Mesenchymal stem cell (in vitro differentiated cells and primary cell): ENCODE data around the gene STN1. TPM values are rescaled to one million over a fixed set of nuclear protein-coding genes. Genes with fewer than 3 reads are reported as not detected.

Experiments
- DNase-seq: peaks from one replicate; pipeline ENCODE4 v3.0.0-alpha.2; 2013
- H2AFZ ChIP-seq: one replicate; pipeline ENCODE4 v1.6.1; 2013; ENCODE audit warnings: low read depth, mild to moderate bottlenecking, control low read depth, inconsistent platforms, low read length, moderate library complexity
- H2AK5ac ChIP-seq: 2 replicates; pipeline ENCODE4 v1.6.1; 2013; ENCODE audit warnings: low read length, moderate library complexity, mild to moderate bottlenecking, inconsistent platforms; ENCODE audit not compliant: severe bottlenecking
- H2BK120ac ChIP-seq: one replicate; pipeline ENCODE4 v1.6.1; 2013; ENCODE audit warnings: low read depth, mild to moderate bottlenecking, inconsistent platforms, low read length, moderate library complexity
- H2BK12ac ChIP-seq, 2 experiments: one replicate each; pipeline ENCODE4 v1.6.1; 2013; ENCODE audit warnings: inconsistent platforms in 2 of 2, low read length in 2 of 2, mild to moderate bottlenecking in 2 of 2, moderate library complexity in 2 of 2, control low read depth in 1 of 2
- H2BK15ac ChIP-seq: one replicate; pipeline ENCODE4 v1.6.1; 2013; ENCODE audit warnings: mild to moderate bottlenecking, low read depth, inconsistent platforms; ENCODE audit not compliant: poor library complexity, severe bottlenecking
- H2BK5ac ChIP-seq: 2 replicates; pipeline ENCODE4 v1.6.1; 2013; ENCODE audit warnings: low read depth, mild to moderate bottlenecking, low read length, control low read depth, inconsistent platforms; ENCODE audit not compliant: poor library complexity, severe bottlenecking
- H3K14ac ChIP-seq, 2 experiments: one replicate each; pipeline ENCODE4 v1.6.1; 2013; ENCODE audit warnings: inconsistent platforms in 2 of 2, low read length in 2 of 2, control low read depth in 1 of 2, mild to moderate bottlenecking in 1 of 2, moderate library complexity in 1 of 2
- H3K18ac ChIP-seq, 2 experiments: one replicate each; pipeline ENCODE4 v1.6.1; 2013; ENCODE audit warnings: inconsistent platforms in 2 of 2, low read length in 2 of 2, control low read depth in 1 of 2, low read depth in 1 of 2, mild to moderate bottlenecking in 1 of 2
- H3K23ac ChIP-seq, 2 experiments: one replicate each; pipeline ENCODE4 v1.6.1; 2013; ENCODE audit warnings: inconsistent platforms in 2 of 2, low read length in 2 of 2, mild to moderate bottlenecking in 2 of 2, moderate library complexity in 2 of 2, control low read depth in 1 of 2
- H3K27ac ChIP-seq: 2 replicates; pipeline ENCODE4 v1.5.1; 2013; ENCODE audit warnings: mild to moderate bottlenecking, moderate library complexity, low read length, control low read depth, inconsistent platforms; ENCODE audit not compliant: poor library complexity, severe bottlenecking
- H3K27me3 ChIP-seq, 2 experiments: 2 replicates each; pipeline versions ENCODE4 v1.6.1 to v1.7.0; 2013; ENCODE audit warnings: low read length in 2 of 2, mild to moderate bottlenecking in 2 of 2, moderate library complexity in 2 of 2, control low read depth in 1 of 2, inconsistent platforms in 1 of 2; ENCODE audit not compliant: control insufficient read depth in 1 of 2, insufficient read depth in 1 of 2
- H3K36me3 ChIP-seq, 2 experiments: 2 replicates each; pipeline versions ENCODE4 v1.6.1 to v1.7.0; 2013; ENCODE audit warnings: low read length in 2 of 2, control low read depth in 1 of 2, inconsistent platforms in 1 of 2, low read depth in 1 of 2, mild to moderate bottlenecking in 1 of 2; ENCODE audit not compliant: insufficient read depth in 2 of 2, control insufficient read depth in 1 of 2
- H3K4ac ChIP-seq, 2 experiments: one replicate each; pipeline ENCODE4 v1.6.1; 2013; ENCODE audit warnings: inconsistent platforms in 2 of 2, low read length in 2 of 2, mild to moderate bottlenecking in 2 of 2, moderate library complexity in 2 of 2, control low read depth in 1 of 2, low read depth in 1 of 2
- H3K4me1 ChIP-seq: 2 replicates; pipeline ENCODE4 v1.6.1; 2013; ENCODE audit warnings: low read depth, low read length, control low read depth; ENCODE audit not compliant: control insufficient read depth, insufficient read depth
- H3K4me2 ChIP-seq: 2 replicates; pipeline ENCODE4 v1.6.1; 2013; ENCODE audit warnings: low read length, mild to moderate bottlenecking, inconsistent platforms; ENCODE audit not compliant: poor library complexity, severe bottlenecking
- H3K4me3 ChIP-seq, 2 experiments: 2 replicates each; pipeline versions ENCODE4 v1.5.1 to v1.7.0; 2013; ENCODE audit warnings: low read length in 2 of 2, mild to moderate bottlenecking in 2 of 2, control low read depth in 1 of 2, low read depth in 1 of 2; ENCODE audit not compliant: insufficient read depth in 1 of 2
- H3K79me1 ChIP-seq: replicated peaks from 2 replicates; pipeline ENCODE4 v1.6.1; 2013; ENCODE audit warnings: mild to moderate bottlenecking, control low read depth, low read length, inconsistent platforms; ENCODE audit not compliant: poor library complexity, severe bottlenecking
- H3K9ac ChIP-seq: 2 replicates; pipeline ENCODE4 v1.7.0; 2013; ENCODE audit warnings: mild to moderate bottlenecking, low read length, moderate library complexity
- H3K9me3 ChIP-seq: 2 replicates; pipeline ENCODE4 v1.7.0; 2013; ENCODE audit warnings: mild to moderate bottlenecking, low read length; ENCODE audit not compliant: control insufficient read depth
- H4K8ac ChIP-seq: one replicate; pipeline ENCODE4 v1.6.1; 2013; ENCODE audit warnings: inconsistent platforms, mild to moderate bottlenecking, low read length, moderate library complexity
- H4K91ac ChIP-seq: one replicate; pipeline ENCODE4 v1.6.1; 2013; ENCODE audit warnings: mild to moderate bottlenecking, low read length, inconsistent platforms
- WGBS: methylation state at CpG from one replicate; pipeline ENCODE4 v1.1.7; 2013; ENCODE audit warnings: mixed read lengths; 5-methylcytosine and 5-hydroxymethylcytosine counted together
- polyA plus RNA-seq, 2 experiments: library from polyadenylated mRNA; stranded (reverse); fragments of 200-250 nt; gene quantifications; one replicate each; pipeline ENCODE4 v1.2.3, GENCODE V29; 2013

STN1 gene, protein sequence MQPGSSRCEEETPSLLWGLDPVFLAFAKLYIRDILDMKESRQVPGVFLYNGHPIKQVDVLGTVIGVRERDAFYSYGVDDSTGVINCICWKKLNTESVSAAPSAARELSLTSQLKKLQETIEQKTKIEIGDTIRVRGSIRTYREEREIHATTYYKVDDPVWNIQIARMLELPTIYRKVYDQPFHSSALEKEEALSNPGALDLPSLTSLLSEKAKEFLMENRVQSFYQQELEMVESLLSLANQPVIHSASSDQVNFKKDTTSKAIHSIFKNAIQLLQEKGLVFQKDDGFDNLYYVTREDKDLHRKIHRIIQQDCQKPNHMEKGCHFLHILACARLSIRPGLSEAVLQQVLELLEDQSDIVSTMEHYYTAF
- polyA plus RNA-seq (2013, experiment 1 of 2) = 18.5 TPM
- polyA plus RNA-seq (2013, experiment 2 of 2) = 19.1 TPM

DNA sequence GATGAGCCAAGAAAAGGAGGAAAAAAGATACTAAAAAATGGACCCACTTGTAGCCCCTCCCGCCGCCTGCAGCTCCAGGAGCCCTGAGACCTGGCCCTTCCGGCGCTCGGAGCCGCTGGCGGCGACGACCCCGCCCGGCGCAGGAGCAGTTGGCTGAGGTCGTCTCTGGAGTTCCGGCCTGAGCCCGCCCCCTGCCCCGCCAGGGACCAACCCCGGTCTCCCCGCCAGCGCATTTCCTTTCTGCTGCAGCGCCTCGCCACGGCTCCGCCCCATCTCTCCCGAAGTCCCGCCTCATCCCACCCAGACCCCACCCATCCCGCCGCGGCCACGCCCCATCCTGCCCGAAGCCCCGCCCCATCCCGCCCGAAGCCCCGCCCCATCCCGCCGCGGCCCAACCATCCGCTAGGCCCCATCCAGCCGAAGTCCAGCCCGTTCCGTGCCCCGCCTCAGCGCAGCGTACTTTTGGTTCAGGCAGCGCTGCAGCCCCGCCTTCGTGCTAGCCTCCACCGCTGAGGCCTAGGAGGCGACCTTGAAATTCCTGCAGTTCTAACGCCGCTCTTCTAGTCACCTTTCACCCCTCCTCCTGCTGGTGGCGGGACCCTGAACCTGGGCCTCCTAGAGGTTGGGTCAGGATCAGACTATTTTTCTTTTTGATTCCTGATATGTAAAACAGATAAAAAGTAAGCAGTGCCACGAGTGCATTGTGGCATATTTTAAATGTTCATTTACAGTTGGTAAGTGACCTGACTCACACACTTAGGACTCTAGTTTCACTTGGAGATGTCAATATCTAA, at the start of gene STN1:
STN1 (minus strand) TSS at position 132 of the 794 bp plus-strand sequence. CDS start 590 bp downstream, outside the sequence.
- Histone ChIP-seq H3K27me3 (no peaks in the 10 kb centered on the region), H2AK5ac (peak within 1 kb of the TSS; percentile 87), H2BK12ac (peak within 1 kb of the TSS; percentile 32 to 82), H3K36me3 (peaks cover 0 to 17% of the 10 kb centered on the region in 2 experiments), H3K4me3 (peak within 1 kb of the TSS; percentile 75 to 93), H3K9me3 (no peaks in the 10 kb centered on the region), H2AFZ (peak within 1 kb of the TSS; percentile 84), H3K79me1 (peaks cover 5% of the 10 kb centered on the region), H2BK15ac (peak within 1 kb of the TSS; percentile 55), H3K9ac (peak within 1 kb of the TSS; percentile 97), H2BK5ac (peak within 1 kb of the TSS; percentile 95), H4K8ac (peak within 1 kb of the TSS; percentile 98), H2BK120ac (peak within 1 kb of the TSS; percentile 59), H3K4ac (peak within 1 kb of the TSS; percentile 16 to 99), H3K14ac (peak within 1 kb of the TSS in 1 of 2 experiments; percentile 98), H3K4me2 (peak within 1 kb of the TSS; percentile 86), H4K91ac (peak within 1 kb of the TSS; percentile 93), H3K23ac (peak within 1 kb of the TSS in 1 of 2 experiments; percentile 66), H3K27ac (peak within 1 kb of the TSS; percentile 100), H3K18ac (peak within 1 kb of the TSS; percentile 97 to 100), H3K4me1 (peaks cover 9% of the 10 kb centered on the region)
- DNase-seq = peak; percentile 96
- WGBS = under 1% methylated on average over 44 of the region's 53 CpGs

DNA sequence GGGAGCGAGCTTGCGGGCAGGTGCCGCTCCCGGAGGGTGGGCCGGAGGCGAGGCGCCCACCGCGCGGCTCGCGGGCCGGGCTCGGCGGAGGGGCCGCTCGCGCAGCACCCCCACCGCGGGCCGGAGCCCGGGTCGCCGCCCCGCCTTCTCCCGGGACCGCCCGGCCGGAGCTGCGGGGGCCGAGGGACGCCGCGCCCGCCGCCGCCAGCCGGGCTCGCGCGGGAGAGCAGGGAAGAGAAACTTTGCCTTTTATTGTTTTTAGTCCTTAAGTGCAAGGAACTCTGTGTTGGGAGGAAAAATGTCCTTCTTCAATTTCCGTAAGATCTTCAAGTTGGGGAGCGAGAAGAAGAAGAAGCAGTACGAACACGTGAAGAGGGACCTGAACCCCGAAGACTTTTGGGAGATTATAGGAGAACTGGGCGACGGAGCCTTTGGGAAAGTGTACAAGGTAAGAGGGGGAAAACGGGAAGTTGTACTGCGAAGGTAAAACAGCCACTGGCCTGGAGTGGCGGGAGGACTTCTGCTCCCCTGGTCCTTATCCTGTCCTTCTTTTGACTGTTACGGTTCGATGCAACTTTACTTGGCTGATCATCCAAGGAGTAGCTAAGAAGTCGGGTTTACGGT, 49.6 kb upstream of the STN1 start:
- H3K27ac ChIP-seq = no peak overlapping the region
- peak overlapping the region; percentile 89 for H2BK120ac ChIP-seq

DNA sequence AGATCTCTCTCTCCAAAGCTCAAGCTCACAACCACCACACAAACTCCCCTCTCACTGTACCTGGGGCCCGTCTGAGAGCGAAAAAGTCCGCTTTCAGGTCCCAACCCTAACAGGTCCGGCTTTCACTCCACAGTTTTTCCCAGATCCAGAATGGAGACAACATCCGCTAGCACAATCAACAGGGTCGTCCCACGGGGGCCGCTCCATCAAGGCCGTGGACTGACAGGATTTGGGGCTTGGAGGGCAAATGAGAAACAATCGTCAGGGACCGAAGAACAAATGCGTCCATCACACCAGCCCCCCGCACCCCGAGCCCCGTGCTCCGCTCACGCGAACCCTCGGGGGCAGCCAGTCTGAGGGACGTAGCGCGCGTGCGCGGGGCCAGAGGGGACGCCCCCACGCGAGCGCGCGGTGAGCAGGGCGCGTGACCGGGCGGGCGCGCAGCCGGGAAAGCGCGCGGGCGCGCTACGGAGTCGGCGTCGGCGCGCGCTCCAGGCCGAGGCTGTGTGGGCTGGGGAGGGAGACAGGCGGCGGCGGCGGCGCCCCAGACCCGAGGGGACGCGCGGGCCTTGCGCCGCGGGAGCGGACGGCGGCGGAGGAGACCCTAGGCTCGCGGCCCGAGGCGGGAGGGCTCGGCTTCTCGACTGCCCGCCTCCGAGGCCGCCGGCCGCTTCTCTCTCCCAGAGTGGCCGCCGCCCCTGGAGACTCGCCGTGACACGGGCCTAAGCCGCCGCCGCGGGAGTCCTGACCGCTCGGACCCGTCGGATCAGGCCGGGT, 48.9 kb upstream of the STN1 start, which contains the start of gene SLK:
SLK (plus strand) TSS at position 470 of the 777 bp plus-strand sequence. CDS start 606 bp downstream, outside the sequence.
- peak within 1 kb of the TSS; percentile 93 for H2BK120ac ChIP-seq
- WGBS = 2% methylated on average over 37 of the region's 92 CpGs
- no peaks in the 10 kb centered on the region for H3K36me3 ChIP-seq
- H3K27me3 ChIP-seq = no peaks in the 10 kb centered on the region
- H3K4ac ChIP-seq = peak within 1 kb of the TSS; percentile 73 to 92
- no peaks in the 10 kb centered on the region for H3K9me3 ChIP-seq
- H3K14ac ChIP-seq = peak within 1 kb of the TSS; percentile 48 to 93
- peak within 1 kb of the TSS; percentile 83 for H2AFZ ChIP-seq
- peak within 1 kb of the TSS; percentile 13 to 50 for H2BK12ac ChIP-seq
- H4K8ac ChIP-seq = peak within 1 kb of the TSS; percentile 96
- peak within 1 kb of the TSS; percentile 80 for H2BK15ac ChIP-seq
- peaks cover 7% of the 10 kb centered on the region for H3K79me1 ChIP-seq
- H3K27ac ChIP-seq = peak within 1 kb of the TSS; percentile 55
- peaks cover 7% of the 10 kb centered on the region for H3K4me1 ChIP-seq
- H3K23ac ChIP-seq = peak within 1 kb of the TSS in 1 of 2 experiments; percentile 78
- peak within 1 kb of the TSS; percentile 99 for H3K9ac ChIP-seq
- peak; percentile 84 for DNase-seq
- peak within 1 kb of the TSS; percentile 78 for H4K91ac ChIP-seq
- peak within 1 kb of the TSS; percentile 89 for H3K4me2 ChIP-seq
- peak within 1 kb of the TSS; percentile 34 for H2BK5ac ChIP-seq
- peak within 1 kb of the TSS; percentile 90 to 94 for H3K18ac ChIP-seq
- no peak within 1 kb of the TSS for H2AK5ac ChIP-seq
- H3K4me3 ChIP-seq = peak within 1 kb of the TSS; percentile 97 to 100

More for the DNA sequence above, 49.6 kb upstream of the STN1 start:
- Histone ChIP-seq H3K4ac (peak overlapping the region; percentile 73 to 92), H3K4me2 (peak overlapping the region; percentile 73), H3K27me3 (no peaks in the 10 kb centered on the region), H3K4me1 (peaks cover 7% of the 10 kb centered on the region), H4K8ac (peak overlapping the region; percentile 87), H3K36me3 (no peaks in the 10 kb centered on the region), H2BK5ac (peak overlapping the region; percentile 34), H3K9ac (peak overlapping the region; percentile 99), H3K14ac (peak overlapping the region in 1 of 2 experiments; percentile 93), H3K18ac (peak overlapping the region; percentile 61 to 90), H3K4me3 (peak overlapping the region; percentile 97 to 100), H2AK5ac (no peak overlapping the region), H4K91ac (peak overlapping the region; percentile 72), H3K23ac (peak overlapping the region in 1 of 2 experiments; percentile 78), H2AFZ (peak overlapping the region; percentile 83), H3K79me1 (peaks cover 7% of the 10 kb centered on the region), H2BK15ac (no peak overlapping the region), H2BK12ac (no peak overlapping the region), H3K9me3 (no peaks in the 10 kb centered on the region)
- WGBS = under 1% methylated on average over 55 of the region's 55 CpGs
- DNase-seq = peak; percentile 51
